HepG2 (cell line): ENCODE measurements around the gene TNFRSF18. TPM values are rescaled to one million over a fixed set of nuclear protein-coding genes. Genes with fewer than 3 reads are reported as not detected.

Experiments
- AGO1 ChIP-seq: fragments of 200-400 bp; formaldehyde crosslinking; IDR thresholded peaks from 2 replicates; pipeline ENCODE4 v1.6.1; 2017; ENCODE audit warnings: mild to moderate bottlenecking, low read depth, low read length, moderate library complexity; ENCODE audit not compliant: poor library complexity, severe bottlenecking
- KDM6A ChIP-seq: IDR thresholded peaks from 2 replicates; pipeline ENCODE4 v1.6.1; 2016; ENCODE audit warnings: low read depth
- TCF7L2 ChIP-seq: IDR thresholded peaks from 2 replicates; pipeline ENCODE4 v1.6.1; 2011; ENCODE audit warnings: mild to moderate bottlenecking, low read depth, low read length, moderate library complexity
- ZNF20 ChIP-seq: sonication (generic); formaldehyde crosslinking; IDR thresholded peaks from 2 replicates; pipeline ENCODE4 v1.4.0; 2020; ENCODE audit warnings: mild to moderate bottlenecking, moderate library complexity, missing genetic modification reagents
- ZNF317 ChIP-seq: sonication (generic); formaldehyde crosslinking; IDR thresholded peaks from 2 replicates; pipeline ENCODE4 v1.5.0; 2020; ENCODE audit warnings: mild to moderate bottlenecking, missing genetic modification reagents
- ZNF75D ChIP-seq: sonication (generic); formaldehyde crosslinking; IDR thresholded peaks from 2 replicates; pipeline ENCODE4 v1.8.1; 2023; ENCODE audit warnings: missing genetic modification reagents, mild to moderate bottlenecking, borderline replicate concordance
- polyA plus RNA-seq, 8 experiments: library from polyadenylated mRNA; depleted of rRNA in 3 of 8; stranded (reverse) in 7 of 8; unstranded in 1 of 8; fragments of >200 nt; fragmentation: Illumina TruSeq in 4 of 8; extraction: Trizol in 4 of 8; gene quantifications; 2 replicates each; pipeline versions ENCODE4 v1.2.1 to v1.2.3, GENCODE V29; 2011 to 2016; ENCODE audit warnings: low read depth in 4 of 8, missing spikeins in 1 of 8, mixed read lengths in 1 of 8; ENCODE audit not compliant: insufficient read depth in 1 of 8
- total RNA-seq, 5 experiments: library from RNA; depleted of rRNA; stranded (reverse); fragments of >200 nt; fragmentation: Illumina TruSeq; extraction: Trizol; gene quantifications; 2 replicates each; pipeline ENCODE4 v1.2.3, GENCODE V29; 2016; ENCODE audit warnings: low read depth in 1 of 5
- TF ChIP-seq, protein P1 (sequence below): sonication (generic); formaldehyde crosslinking; IDR thresholded peaks from 2 replicates; pipeline ENCODE4 v1.4.0; 2020; ENCODE audit warnings: low read depth, missing genetic modification reagents
- TF ChIP-seq, protein P2 (sequence below): sonication (generic); formaldehyde crosslinking; IDR thresholded peaks from 2 replicates; pipeline ENCODE4 v1.4.0; 2020; ENCODE audit warnings: missing genetic modification reagents, mild to moderate bottlenecking, borderline replicate concordance

Gene TNFRSF18
- total and polyA plus RNA-seq, 2 of the 13 experiments (the other 11 are each of a cell fraction or from before 2014, with no cell fraction given), result not detected

DNA sequence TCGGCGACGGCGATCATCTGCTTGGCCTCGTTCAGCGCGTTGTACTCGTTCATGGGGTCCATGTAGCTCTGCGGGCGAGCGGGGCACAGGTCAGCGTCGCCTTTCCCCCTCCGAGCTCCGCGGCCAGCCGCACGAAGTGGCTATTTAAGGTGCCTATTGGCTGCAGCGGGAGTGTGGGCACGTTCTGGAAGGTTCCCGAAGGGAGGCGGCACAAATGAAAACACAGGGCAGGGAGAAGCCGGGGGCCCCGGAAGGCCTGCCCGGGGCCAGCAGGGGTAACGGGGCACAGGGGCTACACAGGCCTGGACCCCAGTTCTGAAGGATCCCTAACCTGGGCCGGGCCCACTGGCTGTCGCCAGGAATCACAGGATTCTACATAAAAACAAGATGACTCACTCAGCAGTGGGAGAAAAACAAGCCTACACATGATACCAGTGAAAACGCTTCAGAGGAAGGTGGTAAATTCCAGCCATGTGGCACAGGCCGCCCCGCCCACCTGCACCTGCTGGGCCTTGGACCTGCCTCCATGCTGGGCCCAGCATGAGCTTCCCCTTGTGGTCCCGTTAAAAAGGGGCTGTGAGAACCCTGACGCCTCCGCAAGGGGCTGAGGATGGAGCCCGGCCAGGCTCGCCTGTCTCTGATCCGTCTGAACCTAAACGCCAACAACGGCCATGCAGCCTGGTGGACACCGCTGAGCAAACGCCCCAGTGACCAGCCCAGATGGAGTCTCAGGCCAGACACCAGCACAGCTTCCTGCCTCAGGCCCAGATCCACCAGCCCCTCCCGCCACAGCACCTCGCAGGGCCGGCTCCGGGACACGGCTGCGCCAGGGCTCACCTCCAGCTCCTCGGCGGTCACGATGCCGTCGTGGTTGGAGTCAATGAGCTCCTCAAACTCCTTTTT is 11.5 kb upstream of the TNFRSF18 start (continued):
- TF ChIP-seq, protein P1, sequence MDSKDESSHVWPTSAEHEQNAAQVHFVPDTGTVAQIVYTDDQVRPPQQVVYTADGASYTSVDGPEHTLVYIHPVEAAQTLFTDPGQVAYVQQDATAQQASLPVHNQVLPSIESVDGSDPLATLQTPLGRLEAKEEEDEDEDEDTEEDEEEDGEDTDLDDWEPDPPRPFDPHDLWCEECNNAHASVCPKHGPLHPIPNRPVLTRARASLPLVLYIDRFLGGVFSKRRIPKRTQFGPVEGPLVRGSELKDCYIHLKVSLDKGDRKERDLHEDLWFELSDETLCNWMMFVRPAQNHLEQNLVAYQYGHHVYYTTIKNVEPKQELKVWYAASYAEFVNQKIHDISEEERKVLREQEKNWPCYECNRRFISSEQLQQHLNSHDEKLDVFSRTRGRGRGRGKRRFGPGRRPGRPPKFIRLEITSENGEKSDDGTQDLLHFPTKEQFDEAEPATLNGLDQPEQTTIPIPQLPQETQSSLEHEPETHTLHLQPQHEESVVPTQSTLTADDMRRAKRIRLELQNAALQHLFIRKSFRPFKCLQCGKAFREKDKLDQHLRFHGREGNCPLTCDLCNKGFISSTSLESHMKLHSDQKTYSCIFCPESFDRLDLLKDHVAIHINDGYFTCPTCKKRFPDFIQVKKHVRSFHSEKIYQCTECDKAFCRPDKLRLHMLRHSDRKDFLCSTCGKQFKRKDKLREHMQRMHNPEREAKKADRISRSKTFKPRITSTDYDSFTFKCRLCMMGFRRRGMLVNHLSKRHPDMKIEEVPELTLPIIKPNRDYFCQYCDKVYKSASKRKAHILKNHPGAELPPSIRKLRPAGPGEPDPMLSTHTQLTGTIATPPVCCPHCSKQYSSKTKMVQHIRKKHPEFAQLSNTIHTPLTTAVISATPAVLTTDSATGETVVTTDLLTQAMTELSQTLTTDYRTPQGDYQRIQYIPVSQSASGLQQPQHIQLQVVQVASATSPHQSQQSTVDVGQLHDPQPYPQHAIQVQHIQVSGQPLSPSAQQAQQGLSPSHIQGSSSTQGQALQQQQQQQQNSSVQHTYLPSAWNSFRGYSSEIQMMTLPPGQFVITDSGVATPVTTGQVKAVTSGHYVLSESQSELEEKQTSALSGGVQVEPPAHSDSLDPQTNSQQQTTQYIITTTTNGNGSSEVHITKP, result no peak
- TF ChIP-seq ZNF317 (CRISPR knock-in tag) (no peak), AGO1 (no peak), ZNF20 (CRISPR knock-in tag) (no peak), KDM6A (CRISPR knock-in tag) (no peak), ZNF75D (CRISPR knock-in tag) (no peak), TCF7L2 (no peak)
- TF ChIP-seq, protein P2, sequence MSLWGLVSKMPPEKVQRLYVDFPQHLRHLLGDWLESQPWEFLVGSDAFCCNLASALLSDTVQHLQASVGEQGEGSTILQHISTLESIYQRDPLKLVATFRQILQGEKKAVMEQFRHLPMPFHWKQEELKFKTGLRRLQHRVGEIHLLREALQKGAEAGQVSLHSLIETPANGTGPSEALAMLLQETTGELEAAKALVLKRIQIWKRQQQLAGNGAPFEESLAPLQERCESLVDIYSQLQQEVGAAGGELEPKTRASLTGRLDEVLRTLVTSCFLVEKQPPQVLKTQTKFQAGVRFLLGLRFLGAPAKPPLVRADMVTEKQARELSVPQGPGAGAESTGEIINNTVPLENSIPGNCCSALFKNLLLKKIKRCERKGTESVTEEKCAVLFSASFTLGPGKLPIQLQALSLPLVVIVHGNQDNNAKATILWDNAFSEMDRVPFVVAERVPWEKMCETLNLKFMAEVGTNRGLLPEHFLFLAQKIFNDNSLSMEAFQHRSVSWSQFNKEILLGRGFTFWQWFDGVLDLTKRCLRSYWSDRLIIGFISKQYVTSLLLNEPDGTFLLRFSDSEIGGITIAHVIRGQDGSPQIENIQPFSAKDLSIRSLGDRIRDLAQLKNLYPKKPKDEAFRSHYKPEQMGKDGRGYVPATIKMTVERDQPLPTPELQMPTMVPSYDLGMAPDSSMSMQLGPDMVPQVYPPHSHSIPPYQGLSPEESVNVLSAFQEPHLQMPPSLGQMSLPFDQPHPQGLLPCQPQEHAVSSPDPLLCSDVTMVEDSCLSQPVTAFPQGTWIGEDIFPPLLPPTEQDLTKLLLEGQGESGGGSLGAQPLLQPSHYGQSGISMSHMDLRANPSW, result no peak
- TF ChIP-seq, all 625 proteins: peak for 0
